ENCODE data around the gene RRN3.
"Not testable (repeated sequence)": the region's sequence is repeated elsewhere in the genome, so short reads cannot be mapped to it uniquely, and the experiment has no call there.

The RRN3 gene

DNA sequence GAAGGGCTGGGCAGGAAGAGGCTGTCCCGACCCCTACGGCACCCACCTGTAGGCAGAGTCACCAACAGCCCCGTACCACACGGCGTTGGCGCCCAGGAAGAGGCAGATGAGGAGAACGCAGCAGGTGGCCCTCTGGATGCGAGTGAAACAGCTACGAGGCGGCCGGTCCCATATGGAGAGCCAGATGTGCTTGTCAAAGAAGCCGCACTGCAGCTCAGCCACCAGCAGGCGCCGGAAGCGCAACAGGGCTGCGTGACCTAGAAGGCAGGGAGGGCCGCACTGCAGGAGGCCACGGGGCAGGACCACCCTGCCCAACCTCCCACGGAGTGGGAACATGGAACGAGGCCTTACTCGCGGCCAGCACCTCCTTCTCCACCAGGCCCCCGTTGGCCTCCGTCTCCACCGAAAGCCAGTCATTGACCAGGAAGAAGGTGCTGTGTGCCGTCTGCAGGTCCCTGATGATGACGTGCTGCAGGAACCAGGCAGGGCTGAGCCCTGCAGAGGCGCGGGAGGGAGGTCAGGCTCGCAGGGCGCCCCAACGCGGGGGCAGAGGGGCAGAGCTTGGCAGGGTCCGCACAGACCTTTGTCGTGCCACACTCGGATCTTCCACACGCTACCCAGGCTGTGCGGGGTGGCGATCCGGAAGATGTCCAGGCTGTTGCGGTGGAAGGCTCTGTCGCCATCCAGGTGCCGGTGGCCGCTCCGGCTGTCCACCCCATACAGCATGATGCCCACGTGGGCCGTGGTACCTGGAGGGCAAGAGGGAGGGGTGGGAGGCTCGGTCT is 33.8 kb upstream of the RRN3 start:
- in situ Hi-C loops (cut with HindIII; ENCODE audit: low pct_unique_long_range_greater_than_20kb, low sequenced_read_pairs); DNase-seq (ENCODE audit: low read depth in 1 of 2, low spot score in 1 of 2): not testable (repeated sequence)

DNA sequence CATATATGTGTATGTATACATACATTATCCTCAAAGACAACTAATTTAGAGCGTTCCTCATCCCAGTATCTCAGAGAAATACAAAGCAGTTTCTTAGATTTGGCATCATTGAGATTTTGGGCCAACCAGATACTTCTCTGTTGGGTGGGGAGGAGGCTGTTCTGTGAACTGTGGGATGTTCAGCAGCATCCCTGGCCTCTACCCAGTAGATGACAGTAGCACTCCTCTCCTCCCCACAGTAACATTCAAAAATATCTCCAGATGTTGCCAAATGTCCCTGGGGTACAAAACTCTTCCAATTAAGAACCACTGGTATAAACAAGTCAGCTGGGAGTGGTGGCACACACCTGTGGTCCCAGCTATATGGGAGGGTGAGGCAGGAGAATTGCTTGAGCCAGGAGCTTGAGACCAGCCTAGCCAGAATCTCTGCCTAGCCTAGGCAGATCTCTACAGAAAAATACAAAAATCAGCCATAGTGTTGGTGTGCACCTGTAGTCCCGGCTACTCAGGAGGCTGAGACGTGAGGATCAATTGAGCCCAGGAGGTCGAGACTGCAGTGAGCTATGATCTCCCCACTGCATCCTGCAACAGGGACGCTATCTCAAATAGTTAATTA is 6.4 kb upstream of the RRN3 start:
- DNase-seq (ENCODE audit: low read depth in 1 of 2, low spot score in 1 of 2); in situ Hi-C loops (cut with HindIII; ENCODE audit: low pct_unique_long_range_greater_than_20kb, low sequenced_read_pairs): not testable (repeated sequence)

DNA sequence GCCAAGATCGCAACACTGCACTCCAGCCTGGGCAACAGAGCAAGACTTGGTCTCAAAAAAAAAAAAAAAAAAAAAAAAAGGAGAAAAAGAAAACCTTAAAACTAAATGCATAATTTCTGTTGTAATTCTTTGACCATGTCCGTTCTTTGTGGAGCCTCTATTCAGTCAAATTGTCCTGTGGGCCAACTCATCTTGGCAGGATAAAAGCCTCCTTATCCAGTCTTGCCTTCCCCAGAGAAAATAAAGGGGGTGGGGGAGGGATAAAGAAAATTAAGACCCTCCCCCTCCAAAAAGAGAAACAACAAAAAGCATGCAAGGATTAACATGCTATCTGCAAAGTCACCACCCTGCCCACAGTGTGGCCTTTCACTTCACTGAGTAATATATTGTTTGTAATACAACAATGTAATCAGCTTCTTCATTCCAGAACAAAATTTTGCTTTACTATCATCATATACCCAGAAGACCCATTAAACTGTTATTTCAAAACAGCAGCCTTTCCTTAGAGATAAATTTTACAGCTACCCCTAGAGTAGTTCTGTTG is 5.4 kb upstream of the RRN3 start:
- DNase-seq (ENCODE audit: low read depth in 1 of 2, low spot score in 1 of 2); in situ Hi-C loops (cut with HindIII; ENCODE audit: low pct_unique_long_range_greater_than_20kb, low sequenced_read_pairs): not testable (repeated sequence)

DNA sequence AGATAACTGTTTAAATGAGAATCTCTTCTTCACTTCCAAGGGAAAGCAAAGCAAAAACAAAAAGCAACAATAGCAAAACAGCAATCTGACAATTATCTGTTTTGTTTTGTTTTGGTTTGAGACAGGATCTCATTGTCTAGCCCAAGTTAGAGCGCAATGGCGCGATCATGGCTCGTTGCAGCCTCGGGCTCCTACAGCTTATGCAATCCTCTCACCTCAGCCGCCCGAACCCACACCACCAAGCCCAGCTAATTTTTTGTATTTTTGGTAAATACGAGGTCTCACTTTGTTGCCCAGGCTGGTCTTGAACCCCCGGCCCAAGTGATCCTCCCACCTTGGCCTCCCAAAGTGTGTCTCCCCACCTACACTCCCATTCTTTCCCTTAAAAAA is 2.5 kb upstream of the RRN3 start:
- in situ Hi-C loops (cut with HindIII; ENCODE audit: low pct_unique_long_range_greater_than_20kb, low sequenced_read_pairs) = not testable (repeated sequence)

GRCh38 chr16:15093571-15093954 is 509 bp downstream of the RRN3 start:
- in situ Hi-C loops (cut with HindIII; ENCODE audit: low pct_unique_long_range_greater_than_20kb, low sequenced_read_pairs); DNase-seq (ENCODE audit: low read depth in 1 of 2, low spot score in 1 of 2): not testable (repeated sequence)

More for the DNA sequence above, 2.5 kb upstream of the RRN3 start:
- DNase-seq (ENCODE audit: low read depth in 1 of 2, low spot score in 1 of 2) = not testable (repeated sequence)

- in situ Hi-C loops (cut with HindIII; ENCODE audit: low pct_unique_long_range_greater_than_20kb, low sequenced_read_pairs); DNase-seq (ENCODE audit: low read depth in 1 of 2, low spot score in 1 of 2): not testable (repeated sequence)
These were observed 3.3 kb downstream of the RRN3 start for GRCh38 chr16:15090663-15091269.

GRCh38 chr16:15082788-15083187 is 11.3 kb downstream of the RRN3 start:
- DNase-seq (ENCODE audit: low read depth in 1 of 2, low spot score in 1 of 2); in situ Hi-C loops (cut with HindIII; ENCODE audit: low pct_unique_long_range_greater_than_20kb, low sequenced_read_pairs): not testable (repeated sequence)

DNA sequence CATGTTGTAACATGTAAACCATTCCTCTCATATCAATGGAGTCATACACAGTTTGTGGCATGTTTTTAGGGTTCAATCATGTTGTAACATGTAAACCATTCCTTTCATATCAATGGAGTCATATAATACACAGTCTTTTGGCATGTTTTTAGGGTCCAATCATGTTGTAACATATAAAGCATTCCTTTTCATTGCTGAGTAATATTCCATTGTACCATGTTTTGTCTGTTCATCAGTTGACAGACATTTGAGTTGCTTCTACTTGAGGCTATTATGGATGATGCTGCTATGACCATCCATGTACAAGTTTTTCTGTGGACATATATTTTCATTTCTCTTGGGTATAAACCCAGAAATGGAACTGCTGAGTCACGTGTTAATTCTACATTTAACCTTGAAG is 13.2 kb downstream of the RRN3 start:
- DNase-seq (ENCODE audit: low read depth in 1 of 2, low spot score in 1 of 2); in situ Hi-C loops (cut with HindIII; ENCODE audit: low pct_unique_long_range_greater_than_20kb, low sequenced_read_pairs): not testable (repeated sequence)

- in situ Hi-C loops (cut with HindIII; ENCODE audit: low pct_unique_long_range_greater_than_20kb, low sequenced_read_pairs); DNase-seq (ENCODE audit: low read depth in 1 of 2, low spot score in 1 of 2): not testable (repeated sequence)
These were observed 17.9 kb downstream of the RRN3 start for GRCh38 chr16:15076161-15076560.

GRCh38 chr16:15073101-15073500 is 21.0 kb downstream of the RRN3 start:
- no peak for TF ChIP-seq JUND (IDR thresholded peaks at IDR 0.05; ENCODE audit: low read depth)
- no peak for DNase-seq (ENCODE audit: low read depth in 1 of 2, low spot score in 1 of 2)
- in situ Hi-C loops (cut with HindIII; ENCODE audit: low pct_unique_long_range_greater_than_20kb, low sequenced_read_pairs) = no loop called here

GRCh38 chr16:15071916-15072769 is 21.9 kb downstream of the RRN3 start:
- DNase-seq (ENCODE audit: low read depth in 1 of 2, low spot score in 1 of 2); in situ Hi-C loops (cut with HindIII; ENCODE audit: low pct_unique_long_range_greater_than_20kb, low sequenced_read_pairs): not testable (repeated sequence)

DNA sequence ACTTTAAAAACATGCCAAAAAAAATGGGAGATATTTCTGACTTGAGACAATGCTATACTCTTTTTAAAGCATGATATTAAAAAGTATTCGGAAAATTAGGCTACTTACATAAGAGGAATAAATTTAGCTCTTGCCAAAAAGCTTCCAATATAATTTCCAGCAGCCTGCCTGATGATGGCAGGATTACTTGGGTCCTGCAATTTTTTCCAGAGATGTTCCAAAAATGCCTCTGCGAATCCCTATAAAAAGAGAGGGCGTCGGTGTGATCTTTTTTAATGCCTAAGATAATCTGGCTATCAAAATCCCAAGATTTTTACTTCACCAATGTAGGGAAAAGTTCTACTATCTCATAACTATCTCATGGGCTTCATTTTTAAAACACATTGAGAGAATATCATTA is 23.1 kb downstream of the RRN3 start:
- in situ Hi-C loops (cut with HindIII; ENCODE audit: low pct_unique_long_range_greater_than_20kb, low sequenced_read_pairs) = not testable (repeated sequence)

GRCh38 chr16:15066690-15067089 is 27.4 kb downstream of the RRN3 start:
- in situ Hi-C loops (cut with HindIII; ENCODE audit: low pct_unique_long_range_greater_than_20kb, low sequenced_read_pairs); DNase-seq (ENCODE audit: low read depth in 1 of 2, low spot score in 1 of 2): not testable (repeated sequence)

More for the DNA sequence above, 23.1 kb downstream of the RRN3 start:
- not testable (repeated sequence) for DNase-seq (ENCODE audit: low read depth in 1 of 2, low spot score in 1 of 2)

- in situ Hi-C loops (cut with HindIII; ENCODE audit: low pct_unique_long_range_greater_than_20kb, low sequenced_read_pairs); DNase-seq (ENCODE audit: low read depth in 1 of 2, low spot score in 1 of 2): not testable (repeated sequence)
These were observed 28.1 kb downstream of the RRN3 start for GRCh38 chr16:15065961-15066360.

- in situ Hi-C loops (cut with HindIII; ENCODE audit: low pct_unique_long_range_greater_than_20kb, low sequenced_read_pairs); DNase-seq (ENCODE audit: low read depth in 1 of 2, low spot score in 1 of 2): not testable (repeated sequence)
These were observed 31.8 kb downstream of the RRN3 start for GRCh38 chr16:15062085-15062810.
